Caco-2 (cell line): ENCODE data around the gene FILIP1. TPM values are rescaled to one million over a fixed set of nuclear protein-coding genes. Genes with fewer than 3 reads are reported as not detected.

Experiments used
- BruUV-seq: library from RNA; stranded (reverse); fragments of 400-500 nt; replicated peaks from 2 replicates; lab custom pipeline; 2021; lab: Mats Ljungman, UMichigan
- CTCF ChIA-PET: fragments of 300-600 bp; sonication (Branson Sonifier 250); formaldehyde crosslinking; loops from one replicate; lab custom pipeline; 2022; ENCODE audit warnings: antibody characterized with exemption; lab: Charles Lee
- POLR2A ChIA-PET: fragments of 300-600 bp; sonication (Branson Sonifier 250); formaldehyde crosslinking; loops from one replicate; lab custom pipeline; 2022; ENCODE audit warnings: antibody characterized with exemption; lab: Charles Lee
- DNase-seq, 2 experiments: peaks; one replicate each; pipeline versions ENCODE4 v3.0.0 to v3.0.0-alpha.2; 2020 to 2022
- H3K27me3 ChIP-seq: replicated peaks from 2 replicates; pipeline ENCODE4 v1.6.0; 2011; ENCODE audit warnings: low read length; ENCODE audit not compliant: control insufficient read depth, insufficient read depth
- H3K36me3 ChIP-seq: 2 replicates; pipeline ENCODE4 v1.5.1; 2011; ENCODE audit warnings: low read length; ENCODE audit not compliant: control insufficient read depth, insufficient read depth
- H3K4me1 ChIP-seq: fragments of 250-450 bp; sonication (Bioruptor Pico); 2 replicates; pipeline ENCODE4 v1.5.1; 2020; ENCODE audit warnings: mild to moderate bottlenecking
- H3K4me3 ChIP-seq: 2 replicates; pipeline ENCODE4 v1.5.1; 2011; ENCODE audit warnings: low read depth, mild to moderate bottlenecking, control low read depth, low read length
- H3K9me3 ChIP-seq: fragments of 250-450 bp; sonication (Bioruptor Pico); 2 replicates; pipeline ENCODE4 v1.5.1; 2020; ENCODE audit warnings: mild to moderate bottlenecking, moderate library complexity
- H3K27ac Mint-ChIP-seq: one replicate; pipeline ENCODE4 v1.8.0; 2022; ENCODE audit warnings: mixed read lengths; ENCODE audit not compliant: unreplicated experiment
- H3K27me3 Mint-ChIP-seq: one replicate; pipeline ENCODE4 v1.8.0; 2022; ENCODE audit warnings: mixed read lengths; ENCODE audit not compliant: insufficient read depth, unreplicated experiment
- H3K36me3 Mint-ChIP-seq: one replicate; pipeline ENCODE4 v1.8.0; 2022; ENCODE audit warnings: mild to moderate bottlenecking, mixed read lengths; ENCODE audit not compliant: insufficient read depth, unreplicated experiment
- H3K4me1 Mint-ChIP-seq: one replicate; pipeline ENCODE4 v1.8.0; 2022; ENCODE audit warnings: low read depth, mixed read lengths; ENCODE audit not compliant: unreplicated experiment
- H3K4me3 Mint-ChIP-seq: one replicate; pipeline ENCODE4 v1.8.0; 2022; ENCODE audit warnings: mild to moderate bottlenecking, moderate library complexity, mixed read lengths; ENCODE audit not compliant: unreplicated experiment
- H3K9me3 Mint-ChIP-seq: one replicate; pipeline ENCODE4 v1.8.0; 2022; ENCODE audit warnings: mixed read lengths; ENCODE audit not compliant: unreplicated experiment
- intact Hi-C: fragments of 100-400 bp; cut with micrococcal nuclease; formaldehyde crosslinking; loops from one replicate; pipeline ENCODE4 v1.10.0; 2022; ENCODE audit not compliant: unreplicated experiment
- total RNA-seq: library from RNA; stranded (reverse); gene quantifications from 2 replicates; pipeline ENCODE4 v1.2.3, GENCODE V29; 2022
- TF ChIP-seq, protein P1 (sequence below), 2 experiments: fragments of 200-600 bp in 1 of 2; IDR thresholded peaks; 1 replicate in 1 of 2; 2 replicates in 1 of 2; pipeline versions ENCODE4 v1.5.1 to v1.8.0; 2011 to 2022; ENCODE audit warnings: antibody characterized with exemption in 1 of 2, control low read depth in 1 of 2, inconsistent platforms in 1 of 2, low read depth in 1 of 2, low read length in 1 of 2, mild to moderate bottlenecking in 1 of 2, moderate library complexity in 1 of 2; ENCODE audit not compliant: insufficient read depth in 1 of 2, severe bottlenecking in 1 of 2, unreplicated experiment in 1 of 2

Gene FILIP1
- total RNA-seq, 1 experiment from 2014 or later, result 0.07 TPM

DNA sequence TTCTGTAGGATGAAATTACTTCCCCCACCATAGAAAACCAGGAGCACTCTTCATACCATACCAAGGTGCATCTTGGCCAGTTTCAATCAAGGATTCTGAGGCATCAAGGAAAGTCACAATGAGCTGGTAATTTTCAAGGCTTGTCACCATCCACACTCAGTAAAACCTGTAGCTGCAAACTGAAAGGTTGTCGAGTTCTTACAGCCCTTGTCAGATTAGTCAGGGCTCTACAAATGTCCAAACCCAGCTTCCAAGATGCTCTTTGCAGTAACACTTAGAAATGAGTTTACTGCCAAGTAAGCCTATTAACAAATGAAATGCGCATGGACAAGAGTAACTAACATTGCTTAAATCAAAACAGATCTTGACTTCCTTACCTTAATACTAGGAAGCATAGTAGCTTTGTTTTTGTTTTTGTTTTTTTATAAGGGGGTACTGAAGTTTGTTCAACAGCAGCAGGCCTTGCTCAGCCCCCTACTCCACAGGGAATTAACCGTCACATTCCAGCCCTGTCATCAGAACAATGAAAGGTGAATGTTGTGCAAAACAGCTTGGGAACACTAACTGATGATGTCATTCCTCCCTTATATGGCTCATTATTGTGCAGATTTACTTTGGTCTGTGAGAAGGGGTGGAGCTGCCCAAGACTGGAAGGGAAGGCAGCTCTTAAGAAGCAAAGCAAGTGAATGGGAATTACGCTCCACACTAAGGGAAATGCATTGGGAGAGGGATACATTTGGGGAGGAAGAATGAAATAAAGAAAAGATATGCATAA lies 159.1 kb downstream of the FILIP1 start:
- H3K9me3 ChIP-seq, result no peaks in the 10 kb centered on the region
- no TSS peak for BruUV-seq
- no peaks in the 10 kb centered on the region for H3K36me3 ChIP-seq
- no peak overlapping the region for H3K4me3 Mint-ChIP-seq
- POLR2A ChIA-PET, result no interaction called here
- H3K27ac Mint-ChIP-seq, result no peak overlapping the region
- TF ChIP-seq, protein P1, sequence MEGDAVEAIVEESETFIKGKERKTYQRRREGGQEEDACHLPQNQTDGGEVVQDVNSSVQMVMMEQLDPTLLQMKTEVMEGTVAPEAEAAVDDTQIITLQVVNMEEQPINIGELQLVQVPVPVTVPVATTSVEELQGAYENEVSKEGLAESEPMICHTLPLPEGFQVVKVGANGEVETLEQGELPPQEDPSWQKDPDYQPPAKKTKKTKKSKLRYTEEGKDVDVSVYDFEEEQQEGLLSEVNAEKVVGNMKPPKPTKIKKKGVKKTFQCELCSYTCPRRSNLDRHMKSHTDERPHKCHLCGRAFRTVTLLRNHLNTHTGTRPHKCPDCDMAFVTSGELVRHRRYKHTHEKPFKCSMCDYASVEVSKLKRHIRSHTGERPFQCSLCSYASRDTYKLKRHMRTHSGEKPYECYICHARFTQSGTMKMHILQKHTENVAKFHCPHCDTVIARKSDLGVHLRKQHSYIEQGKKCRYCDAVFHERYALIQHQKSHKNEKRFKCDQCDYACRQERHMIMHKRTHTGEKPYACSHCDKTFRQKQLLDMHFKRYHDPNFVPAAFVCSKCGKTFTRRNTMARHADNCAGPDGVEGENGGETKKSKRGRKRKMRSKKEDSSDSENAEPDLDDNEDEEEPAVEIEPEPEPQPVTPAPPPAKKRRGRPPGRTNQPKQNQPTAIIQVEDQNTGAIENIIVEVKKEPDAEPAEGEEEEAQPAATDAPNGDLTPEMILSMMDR (IDR thresholded peaks at IDR 0.05; ENCODE audit: insufficient read depth in 1 of 2, low read depth in 1 of 2, low read length in 1 of 2, severe bottlenecking in 1 of 2, unreplicated experiment in 1 of 2), result no peak
- H3K27me3 ChIP-seq, result no peaks in the 10 kb centered on the region
- DNase-seq, result peak in 1 of 2 experiments; percentile 6
- H3K9me3 Mint-ChIP-seq, result no peaks in the 10 kb centered on the region
- intact Hi-C loops, result no loop called here
- no peaks in the 10 kb centered on the region for H3K36me3 Mint-ChIP-seq
- H3K4me3 ChIP-seq, result no peak overlapping the region
- no peaks in the 10 kb centered on the region for H3K4me1 ChIP-seq
- CTCF ChIA-PET, result no interaction called here
- H3K4me1 Mint-ChIP-seq, result no peaks in the 10 kb centered on the region
- H3K27me3 Mint-ChIP-seq, result peaks cover 10% of the 10 kb centered on the region

DNA sequence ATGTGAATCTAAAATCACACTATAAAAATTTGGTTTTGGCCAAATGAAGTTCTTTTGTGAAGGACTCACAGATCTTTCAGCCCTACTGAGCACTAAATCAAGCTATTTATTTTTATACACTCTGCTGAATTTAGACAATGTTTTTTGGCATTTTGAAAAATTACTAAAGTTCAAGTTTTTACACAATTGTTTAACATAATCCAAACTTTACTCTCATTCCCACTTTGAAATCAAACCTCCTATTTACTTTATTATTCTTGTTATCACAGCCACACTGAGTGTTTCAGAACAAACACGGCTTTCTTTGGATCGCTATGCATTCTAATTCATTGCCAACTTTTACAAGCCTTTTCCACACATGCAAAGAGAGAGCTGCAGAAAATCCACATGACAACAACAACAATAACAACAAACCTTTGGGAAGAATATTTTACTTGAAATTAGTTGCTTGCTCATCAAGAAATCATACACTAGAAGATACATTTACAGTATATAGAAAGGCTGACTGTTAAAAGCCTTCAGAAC lies 159.9 kb downstream of the FILIP1 start:
- Mint-ChIP-seq H3K4me1 (no peaks in the 10 kb centered on the region), H3K36me3 (no peaks in the 10 kb centered on the region), H3K4me3 (no peak overlapping the region), H3K27ac (no peak overlapping the region), H3K9me3 (no peaks in the 10 kb centered on the region), H3K27me3 (peaks cover 16% of the 10 kb centered on the region)
- BruUV-seq, result no TSS peak
- Histone ChIP-seq H3K4me1 (no peaks in the 10 kb centered on the region), H3K4me3 (no peak overlapping the region), H3K27me3 (no peaks in the 10 kb centered on the region), H3K9me3 (no peaks in the 10 kb centered on the region), H3K36me3 (no peaks in the 10 kb centered on the region)
- ChIA-PET POLR2A (no interaction called here), CTCF (no interaction called here)
- intact Hi-C loops, result no loop called here
- no peak for DNase-seq
- TF ChIP-seq, protein P1 (IDR thresholded peaks at IDR 0.05; ENCODE audit: insufficient read depth in 1 of 2, low read depth in 1 of 2, low read length in 1 of 2, severe bottlenecking in 1 of 2, unreplicated experiment in 1 of 2), result no peak

DNA sequence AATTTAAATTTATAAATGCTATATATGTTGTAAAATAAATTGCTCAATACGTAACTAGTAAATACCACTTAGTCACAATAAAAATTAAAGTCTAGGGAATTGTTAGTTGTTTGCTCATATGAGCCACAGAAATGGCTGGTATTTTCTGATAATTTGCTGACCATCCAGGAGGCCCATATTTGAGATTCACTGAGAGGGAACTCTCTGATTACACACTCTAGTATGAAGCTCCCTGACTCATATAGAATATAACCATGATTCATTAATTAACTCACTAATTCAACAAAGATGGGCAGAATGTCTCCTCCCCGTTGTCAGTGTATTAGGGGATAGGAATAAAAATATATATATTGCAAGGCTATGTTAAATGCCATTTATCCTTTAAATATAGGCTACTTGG lies 162.4 kb downstream of the FILIP1 start:
- H3K4me3 ChIP-seq, result no peak overlapping the region
- Mint-ChIP-seq H3K4me1 (no peaks in the 10 kb centered on the region), H3K9me3 (no peaks in the 10 kb centered on the region), H3K27ac (no peak overlapping the region), H3K36me3 (no peaks in the 10 kb centered on the region), H3K27me3 (peaks cover 21% of the 10 kb centered on the region), H3K4me3 (no peak overlapping the region)
- no peaks in the 10 kb centered on the region for H3K4me1 ChIP-seq
- no peaks in the 10 kb centered on the region for H3K9me3 ChIP-seq
- ChIA-PET POLR2A (no interaction called here), CTCF (no interaction called here)
- intact Hi-C loops, result no loop called here
- DNase-seq, result no peak
- no peaks in the 10 kb centered on the region for H3K27me3 ChIP-seq
- no peaks in the 10 kb centered on the region for H3K36me3 ChIP-seq
- no TSS peak for BruUV-seq
- TF ChIP-seq, protein P1 (IDR thresholded peaks at IDR 0.05; ENCODE audit: insufficient read depth in 1 of 2, low read depth in 1 of 2, low read length in 1 of 2, severe bottlenecking in 1 of 2, unreplicated experiment in 1 of 2), result no peak
